Endothelial cell (in vitro differentiated cells): ENCODE results near the gene FOXK1. TPM values are rescaled to one million over a fixed set of nuclear protein-coding genes. Genes with fewer than 3 reads are reported as not detected.

Source experiments
- DNase-seq: peaks from one replicate; pipeline ENCODE4 v3.0.0; 2021; ENCODE audit warnings: low spot score
- H3K27ac Mint-ChIP-seq: one replicate; pipeline ENCODE4 v1.8.0; 2021; ENCODE audit warnings: mixed read lengths, inconsistent platforms; ENCODE audit not compliant: unreplicated experiment
- H3K27me3 Mint-ChIP-seq: one replicate; pipeline ENCODE4 v1.8.0; 2021; ENCODE audit warnings: mild to moderate bottlenecking, moderate library complexity, mixed read lengths, inconsistent platforms; ENCODE audit not compliant: unreplicated experiment
- H3K36me3 Mint-ChIP-seq: one replicate; pipeline ENCODE4 v1.8.0; 2021; ENCODE audit warnings: mild to moderate bottlenecking, low read depth, mixed read lengths, inconsistent platforms; ENCODE audit not compliant: unreplicated experiment
- H3K4me1 Mint-ChIP-seq: one replicate; pipeline ENCODE4 v1.8.0; 2021; ENCODE audit warnings: mild to moderate bottlenecking, mixed read lengths, inconsistent platforms; ENCODE audit not compliant: unreplicated experiment
- H3K4me3 Mint-ChIP-seq: one replicate; pipeline ENCODE4 v1.8.0; 2021; ENCODE audit warnings: mild to moderate bottlenecking, mixed read lengths, inconsistent platforms; ENCODE audit not compliant: unreplicated experiment
- H3K9me3 Mint-ChIP-seq: one replicate; pipeline ENCODE4 v1.8.0; 2021; ENCODE audit warnings: mixed read lengths, inconsistent platforms; ENCODE audit not compliant: unreplicated experiment
- CTCF ChIP-seq: fragments of 200-600 bp; sonication (generic); IDR thresholded peaks from one replicate; pipeline ENCODE4 v1.5.0; 2021; ENCODE audit warnings: antibody characterized with exemption; ENCODE audit not compliant: unreplicated experiment
- total RNA-seq: library from RNA; stranded (reverse); fragmentation: NEBNext Ultra II Directional; extraction: Animal tissue kit (Norgen Biotek cat#: 25700); gene quantifications from one replicate; pipeline ENCODE4 v1.2.1, GENCODE V29; 2021; ENCODE audit not compliant: unreplicated experiment

Gene FOXK1
- total RNA-seq, 1 donor from 2014 or later = 73.8 TPM

- Mint-ChIP-seq H3K4me1 (peaks cover 11% of the 10 kb centered on the region), H3K4me3 (peak overlapping the region; percentile 51), H3K27me3 (no peaks in the 10 kb centered on the region), H3K36me3 (peaks cover 30% of the 10 kb centered on the region), H3K9me3 (no peaks in the 10 kb centered on the region), H3K27ac (no peak overlapping the region)
- no peak for DNase-seq
- TF ChIP-seq CTCF = no peak
Observed at GRCh38 chr7:4730971-4731370, 48.9 kb downstream of the FOXK1 start.

GRCh38 chr7:4731803-4732202 is 49.7 kb downstream of the FOXK1 start:
- H3K4me1 Mint-ChIP-seq = peaks cover 8% of the 10 kb centered on the region
- H3K27me3 Mint-ChIP-seq = no peaks in the 10 kb centered on the region
- DNase-seq = no peak
- no peak overlapping the region for H3K4me3 Mint-ChIP-seq
- no peaks in the 10 kb centered on the region for H3K9me3 Mint-ChIP-seq
- TF ChIP-seq CTCF = no peak
- peaks cover 29% of the 10 kb centered on the region for H3K36me3 Mint-ChIP-seq
- no peak overlapping the region for H3K27ac Mint-ChIP-seq

- peaks cover 35% of the 10 kb centered on the region for H3K36me3 Mint-ChIP-seq
- H3K27ac Mint-ChIP-seq = no peak overlapping the region
- H3K27me3 Mint-ChIP-seq = peaks cover 4% of the 10 kb centered on the region
- no peak overlapping the region for H3K4me3 Mint-ChIP-seq
- H3K9me3 Mint-ChIP-seq = no peaks in the 10 kb centered on the region
- peaks cover 17% of the 10 kb centered on the region for H3K4me1 Mint-ChIP-seq
- TF ChIP-seq CTCF = no peak
- DNase-seq = no peak
Observed at GRCh38 chr7:4733936-4734528, 51.9 kb downstream of the FOXK1 start.

- TF ChIP-seq CTCF = no peak
- Mint-ChIP-seq H3K9me3 (no peaks in the 10 kb centered on the region), H3K4me3 (no peak overlapping the region), H3K27me3 (peaks cover 6% of the 10 kb centered on the region), H3K36me3 (peaks cover 39% of the 10 kb centered on the region), H3K27ac (no peak overlapping the region), H3K4me1 (peaks cover 23% of the 10 kb centered on the region)
- no peak for DNase-seq
Observed at GRCh38 chr7:4734587-4735345, 52.7 kb downstream of the FOXK1 start.

- H3K36me3 Mint-ChIP-seq = peaks cover 43% of the 10 kb centered on the region
- H3K9me3 Mint-ChIP-seq = no peaks in the 10 kb centered on the region
- H3K4me1 Mint-ChIP-seq = peaks cover 27% of the 10 kb centered on the region
- peak overlapping the region; percentile 74 for H3K4me3 Mint-ChIP-seq
- H3K27me3 Mint-ChIP-seq = peaks cover 10% of the 10 kb centered on the region
- peak overlapping the region; percentile 53 for H3K27ac Mint-ChIP-seq
- DNase-seq = no peak
- TF ChIP-seq CTCF = no peak
Observed at GRCh38 chr7:4737300-4737699, 55.2 kb downstream of the FOXK1 start.
